Astrocyte (in vitro differentiated cells and primary cell): ENCODE data around the gene HOXA11.

Experiments used
- EZH2 ChIP-seq: IDR thresholded peaks from 2 replicates; pipeline ENCODE4 v1.6.1; 2012; ENCODE audit warnings: mild to moderate bottlenecking, low read length, inconsistent platforms; ENCODE audit not compliant: insufficient read depth
- TF ChIP-seq, protein P1 (sequence below): IDR thresholded peaks from 2 replicates; pipeline ENCODE4 v1.5.1; 2011; ENCODE audit warnings: low read depth, mild to moderate bottlenecking, inconsistent platforms, low read length, moderate library complexity; ENCODE audit not compliant: insufficient read depth

DNA sequence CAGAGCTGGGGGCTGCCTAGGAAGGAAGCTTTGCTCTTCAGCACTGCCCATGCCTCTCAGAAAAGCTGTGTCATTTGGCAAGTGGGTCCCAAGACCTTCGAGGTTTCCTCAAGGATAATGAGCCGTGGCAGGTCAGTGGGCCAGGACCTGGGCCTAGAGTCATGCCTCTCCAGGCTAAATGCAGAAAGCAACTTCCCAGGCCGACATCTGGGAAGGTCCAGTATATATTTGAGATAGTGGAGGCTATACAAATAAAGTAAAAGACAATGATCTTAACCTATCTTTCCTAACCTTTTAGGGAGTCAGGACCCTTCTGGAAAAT lies 8.5 kb downstream of the HOXA11 start:
- TF ChIP-seq, protein P1, sequence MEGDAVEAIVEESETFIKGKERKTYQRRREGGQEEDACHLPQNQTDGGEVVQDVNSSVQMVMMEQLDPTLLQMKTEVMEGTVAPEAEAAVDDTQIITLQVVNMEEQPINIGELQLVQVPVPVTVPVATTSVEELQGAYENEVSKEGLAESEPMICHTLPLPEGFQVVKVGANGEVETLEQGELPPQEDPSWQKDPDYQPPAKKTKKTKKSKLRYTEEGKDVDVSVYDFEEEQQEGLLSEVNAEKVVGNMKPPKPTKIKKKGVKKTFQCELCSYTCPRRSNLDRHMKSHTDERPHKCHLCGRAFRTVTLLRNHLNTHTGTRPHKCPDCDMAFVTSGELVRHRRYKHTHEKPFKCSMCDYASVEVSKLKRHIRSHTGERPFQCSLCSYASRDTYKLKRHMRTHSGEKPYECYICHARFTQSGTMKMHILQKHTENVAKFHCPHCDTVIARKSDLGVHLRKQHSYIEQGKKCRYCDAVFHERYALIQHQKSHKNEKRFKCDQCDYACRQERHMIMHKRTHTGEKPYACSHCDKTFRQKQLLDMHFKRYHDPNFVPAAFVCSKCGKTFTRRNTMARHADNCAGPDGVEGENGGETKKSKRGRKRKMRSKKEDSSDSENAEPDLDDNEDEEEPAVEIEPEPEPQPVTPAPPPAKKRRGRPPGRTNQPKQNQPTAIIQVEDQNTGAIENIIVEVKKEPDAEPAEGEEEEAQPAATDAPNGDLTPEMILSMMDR, result no peak
- no peak for TF ChIP-seq EZH2
